ENCODE measurements around the gene WFS1. TPM values are rescaled to one million over a fixed set of nuclear protein-coding genes. Genes with fewer than 3 reads are reported as not detected.

Gene WFS1
- total RNA-seq, 1 donor from 2014 or later = 26.0 TPM

GRCh38 chr4:6338951-6339817 is 69.5 kb downstream of the WFS1 start:
- no peak overlapping the region for H3K4me3 ChIP-seq (ENCODE audit: low read depth, low read length)
- H3K27me3 ChIP-seq (ENCODE audit: control insufficient read depth, insufficient read depth, low read length) = peaks cover 20% of the 10 kb centered on the region
- no peak for DNase-seq (ENCODE audit: low read depth)
- no peaks in the 10 kb centered on the region for H3K36me3 ChIP-seq (ENCODE audit: control insufficient read depth, insufficient read depth, low read length)
- no peak for TF ChIP-seq CTCF (IDR thresholded peaks at IDR 0.05; ENCODE audit: insufficient read depth, low read length, poor library complexity, severe bottlenecking)

GRCh38 chr4:6339818-6340445 is 70.3 kb downstream of the WFS1 start:
- H3K27me3 ChIP-seq (ENCODE audit: control insufficient read depth, insufficient read depth, low read length) = peaks cover 20% of the 10 kb centered on the region
- TF ChIP-seq CTCF (IDR thresholded peaks at IDR 0.05; ENCODE audit: insufficient read depth, low read length, poor library complexity, severe bottlenecking) = no peak
- no peaks in the 10 kb centered on the region for H3K36me3 ChIP-seq (ENCODE audit: control insufficient read depth, insufficient read depth, low read length)
- H3K4me3 ChIP-seq (ENCODE audit: low read depth, low read length) = no peak overlapping the region
- no peak for DNase-seq (ENCODE audit: low read depth)

GRCh38 chr4:6340446-6341015 is 70.9 kb downstream of the WFS1 start:
- TF ChIP-seq CTCF (IDR thresholded peaks at IDR 0.05; ENCODE audit: insufficient read depth, low read length, poor library complexity, severe bottlenecking) = no peak
- no peak for DNase-seq (ENCODE audit: low read depth)
- Histone ChIP-seq H3K4me3 (ENCODE audit: low read depth, low read length) (no peak overlapping the region), H3K27me3 (ENCODE audit: control insufficient read depth, insufficient read depth, low read length) (peaks cover 16% of the 10 kb centered on the region), H3K36me3 (ENCODE audit: control insufficient read depth, insufficient read depth, low read length) (no peaks in the 10 kb centered on the region)

GRCh38 chr4:6341696-6342095 is 72.0 kb downstream of the WFS1 start:
- TF ChIP-seq CTCF (IDR thresholded peaks at IDR 0.05; ENCODE audit: insufficient read depth, low read length, poor library complexity, severe bottlenecking) = no peak
- Histone ChIP-seq H3K36me3 (ENCODE audit: control insufficient read depth, insufficient read depth, low read length) (no peaks in the 10 kb centered on the region), H3K27me3 (ENCODE audit: control insufficient read depth, insufficient read depth, low read length) (peaks cover 14% of the 10 kb centered on the region), H3K4me3 (ENCODE audit: low read depth, low read length) (no peak overlapping the region)
- no peak for DNase-seq (ENCODE audit: low read depth)

- no peaks in the 10 kb centered on the region for H3K36me3 ChIP-seq (ENCODE audit: control insufficient read depth, insufficient read depth, low read length)
- H3K4me3 ChIP-seq (ENCODE audit: low read depth, low read length) = no peak overlapping the region
- DNase-seq (ENCODE audit: low read depth) = no peak
- no peak for TF ChIP-seq CTCF (IDR thresholded peaks at IDR 0.05; ENCODE audit: insufficient read depth, low read length, poor library complexity, severe bottlenecking)
- H3K27me3 ChIP-seq (ENCODE audit: control insufficient read depth, insufficient read depth, low read length) = peaks cover 10% of the 10 kb centered on the region
Measured at GRCh38 chr4:6342530-6343293, 73.1 kb downstream of the WFS1 start.
